VCaP (cell line): Measurements from ENCODE around the gene MAMLD1.

Experiments used
- H3K27ac ChIP-seq: fragments of 450-650 bp; 2 replicates; pipeline ENCODE4 v1.5.1; 2017
- CTCF ChIP-seq: fragments of 450-650 bp; conservative IDR thresholded peaks from 2 replicates; pipeline ENCODE4 v1.5.1; 2017; ENCODE audit warnings: mild to moderate bottlenecking, moderate library complexity

MAMLD1 gene

DNA sequence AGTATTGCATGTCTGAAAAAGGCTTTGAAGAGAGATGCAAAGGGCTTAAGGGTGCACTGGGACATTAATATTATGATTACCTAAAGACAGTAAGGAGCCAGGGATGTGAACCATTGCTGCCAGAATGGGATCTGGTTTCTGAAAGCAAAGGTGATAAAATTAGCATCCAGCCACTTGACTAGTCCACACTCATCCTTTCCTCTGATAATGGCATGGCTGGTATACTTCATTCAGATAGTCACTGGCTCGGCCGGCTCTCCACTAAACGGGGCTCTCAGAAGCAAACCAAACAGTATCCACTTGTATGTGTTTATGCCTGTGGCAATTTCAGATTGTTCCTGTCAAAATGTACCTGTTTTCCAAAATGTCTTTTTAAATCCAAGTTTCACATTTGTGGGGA lies 46.4 kb downstream of the MAMLD1 start:
- no peak overlapping the region for H3K27ac ChIP-seq
- no peak for TF ChIP-seq CTCF

GRCh38 chrX:150409964-150410363 lies 46.8 kb downstream of the MAMLD1 start:
- no peak overlapping the region for H3K27ac ChIP-seq
- TF ChIP-seq CTCF = no peak

DNA sequence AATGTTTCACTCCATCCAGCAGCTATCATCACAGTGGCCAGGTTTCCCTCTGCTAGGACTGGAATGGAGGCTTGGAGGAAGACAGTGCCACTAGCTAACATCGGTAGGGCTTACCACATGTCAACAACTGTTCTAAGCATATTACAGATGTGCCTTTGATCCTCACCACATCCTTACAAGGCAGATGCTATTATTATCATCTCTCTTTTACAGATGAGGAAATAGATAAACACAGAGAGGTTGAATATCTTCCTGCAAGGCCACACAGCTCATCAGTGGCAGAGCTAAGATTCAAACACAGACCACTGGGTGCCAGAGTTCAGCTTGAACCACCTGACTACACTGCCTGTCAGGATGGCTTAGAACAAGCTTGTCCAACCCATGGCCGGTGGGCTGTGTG lies 47.4 kb downstream of the MAMLD1 start:
- TF ChIP-seq CTCF = no peak
- no peak overlapping the region for H3K27ac ChIP-seq

DNA sequence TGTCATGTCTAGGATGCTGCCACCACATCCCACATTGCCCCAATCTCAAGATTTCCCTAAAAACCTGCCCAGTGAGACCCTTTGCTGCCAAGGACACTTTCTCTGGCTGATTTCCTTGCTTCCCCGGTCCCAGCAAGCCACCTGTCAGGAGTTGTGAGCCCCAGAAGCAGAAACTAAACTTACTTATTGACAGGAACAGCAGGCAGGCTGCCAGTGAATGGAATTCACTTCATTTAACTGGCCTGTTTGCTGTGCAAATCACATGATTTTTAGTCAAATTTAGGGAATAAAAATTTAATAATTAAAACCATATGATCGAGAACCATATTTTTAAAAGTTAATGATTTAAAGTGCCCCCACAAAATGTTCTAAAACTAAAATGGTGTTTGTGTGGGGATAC lies 48.5 kb downstream of the MAMLD1 start:
- no peak overlapping the region for H3K27ac ChIP-seq
- TF ChIP-seq CTCF = no peak

DNA sequence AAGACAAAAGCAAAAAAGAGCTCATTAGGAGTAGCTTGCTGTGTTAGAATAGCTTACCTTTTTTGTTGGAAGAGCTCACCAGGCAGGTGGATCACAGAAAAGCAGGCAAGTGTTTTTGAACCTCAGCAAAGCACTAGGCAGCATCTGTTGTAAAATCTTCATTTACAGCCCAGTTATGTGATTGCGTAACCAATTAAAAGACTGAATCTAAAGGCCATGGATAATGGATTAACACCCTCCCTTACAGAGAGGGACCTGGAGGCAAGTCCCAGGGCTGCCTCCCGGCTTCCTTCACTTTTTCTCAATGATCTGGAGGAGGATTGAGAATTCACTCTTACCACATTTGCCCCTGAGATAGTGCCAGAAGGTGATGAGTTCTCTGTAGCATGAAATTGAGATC lies 51.1 kb downstream of the MAMLD1 start:
- no peak for TF ChIP-seq CTCF
- H3K27ac ChIP-seq = no peak overlapping the region

GRCh38 chrX:150416469-150416868 lies 53.4 kb downstream of the MAMLD1 start:
- no peak overlapping the region for H3K27ac ChIP-seq
- TF ChIP-seq CTCF = no peak

- TF ChIP-seq CTCF = no peak
- no peak overlapping the region for H3K27ac ChIP-seq
These were observed 58.7 kb downstream of the MAMLD1 start for GRCh38 chrX:150421816-150422215.

DNA sequence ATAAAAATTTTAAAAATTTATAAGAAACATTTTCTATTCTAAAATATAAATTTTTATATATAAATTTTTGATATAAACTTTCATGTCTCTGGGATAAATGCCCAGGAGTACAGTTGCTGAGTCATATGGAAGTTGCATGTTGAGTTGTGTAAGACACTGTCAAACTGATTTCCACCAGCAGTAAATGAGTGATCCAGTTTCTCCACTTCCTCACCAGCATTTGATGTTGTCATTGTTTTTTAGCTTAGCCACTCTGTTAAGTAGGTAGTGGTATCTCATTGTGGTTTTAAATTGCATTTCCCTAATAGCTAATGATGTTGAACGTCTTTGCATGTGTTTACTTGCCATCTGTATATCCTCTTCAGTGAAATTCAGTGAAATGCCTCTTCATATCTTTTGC lies 66.5 kb downstream of the MAMLD1 start:
- TF ChIP-seq CTCF = no peak
- no peak overlapping the region for H3K27ac ChIP-seq
